GM12864 (cell line): ENCODE results near the gene RPS6KA3.

Experiments
- DNase-seq: peaks from one replicate; pipeline ENCODE4 v3.0.0-alpha.2; 2011; ENCODE audit warnings: low read depth
- H3K4me3 ChIP-seq: 2 replicates; pipeline ENCODE4 v1.5.1; 2011; ENCODE audit warnings: mild to moderate bottlenecking, low read depth, low read length, control low read depth
- TF ChIP-seq, protein P1 (sequence below): IDR thresholded peaks from 2 replicates; pipeline ENCODE4 v1.5.1; 2011; ENCODE audit warnings: low read depth, mild to moderate bottlenecking, moderate library complexity, low read length, control low read depth, inconsistent platforms; ENCODE audit errors: missing control alignments

Gene RPS6KA3

DNA sequence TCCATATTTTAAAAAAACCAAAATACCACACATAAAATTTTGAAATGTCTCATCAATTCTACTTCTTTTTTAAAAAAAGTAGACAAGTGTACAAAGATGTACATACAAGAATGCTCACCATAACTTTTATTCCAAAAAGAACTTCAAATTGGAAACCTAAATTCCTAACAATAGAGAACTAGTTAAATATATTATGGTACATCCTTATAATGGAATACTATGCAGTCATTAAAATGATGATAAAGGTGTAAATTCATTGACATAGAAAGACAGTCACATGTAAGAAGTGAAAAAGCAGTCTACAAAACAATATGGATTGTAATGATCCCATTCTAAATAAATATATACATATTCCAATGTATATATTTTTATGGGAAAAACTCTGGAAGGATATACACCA is 31.0 kb downstream of the RPS6KA3 start:
- H3K4me3 ChIP-seq, result no peak overlapping the region
- TF ChIP-seq, protein P1, sequence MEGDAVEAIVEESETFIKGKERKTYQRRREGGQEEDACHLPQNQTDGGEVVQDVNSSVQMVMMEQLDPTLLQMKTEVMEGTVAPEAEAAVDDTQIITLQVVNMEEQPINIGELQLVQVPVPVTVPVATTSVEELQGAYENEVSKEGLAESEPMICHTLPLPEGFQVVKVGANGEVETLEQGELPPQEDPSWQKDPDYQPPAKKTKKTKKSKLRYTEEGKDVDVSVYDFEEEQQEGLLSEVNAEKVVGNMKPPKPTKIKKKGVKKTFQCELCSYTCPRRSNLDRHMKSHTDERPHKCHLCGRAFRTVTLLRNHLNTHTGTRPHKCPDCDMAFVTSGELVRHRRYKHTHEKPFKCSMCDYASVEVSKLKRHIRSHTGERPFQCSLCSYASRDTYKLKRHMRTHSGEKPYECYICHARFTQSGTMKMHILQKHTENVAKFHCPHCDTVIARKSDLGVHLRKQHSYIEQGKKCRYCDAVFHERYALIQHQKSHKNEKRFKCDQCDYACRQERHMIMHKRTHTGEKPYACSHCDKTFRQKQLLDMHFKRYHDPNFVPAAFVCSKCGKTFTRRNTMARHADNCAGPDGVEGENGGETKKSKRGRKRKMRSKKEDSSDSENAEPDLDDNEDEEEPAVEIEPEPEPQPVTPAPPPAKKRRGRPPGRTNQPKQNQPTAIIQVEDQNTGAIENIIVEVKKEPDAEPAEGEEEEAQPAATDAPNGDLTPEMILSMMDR, result no peak
- no peak for DNase-seq

DNA sequence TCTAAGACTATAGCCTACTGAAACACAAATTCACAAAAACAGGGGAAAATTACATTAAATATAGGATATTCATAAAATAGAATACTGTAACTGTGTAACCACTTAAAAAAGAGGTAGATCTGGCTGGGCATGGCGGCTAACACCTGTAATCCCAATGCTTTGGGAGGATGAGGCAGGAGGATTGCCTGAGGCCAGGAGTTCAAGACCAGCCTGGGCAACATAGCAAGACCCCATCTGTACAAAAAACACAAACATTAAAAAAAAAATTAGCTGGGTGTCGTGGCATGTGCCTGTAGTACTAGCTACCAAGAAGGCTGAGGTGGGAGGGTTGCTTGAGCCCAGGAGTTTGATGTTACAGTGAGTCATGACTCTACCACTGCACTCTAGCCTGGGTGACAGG is 33.4 kb downstream of the RPS6KA3 start:
- H3K4me3 ChIP-seq, result no peak overlapping the region
- TF ChIP-seq, protein P1, result no peak
- no peak for DNase-seq

DNA sequence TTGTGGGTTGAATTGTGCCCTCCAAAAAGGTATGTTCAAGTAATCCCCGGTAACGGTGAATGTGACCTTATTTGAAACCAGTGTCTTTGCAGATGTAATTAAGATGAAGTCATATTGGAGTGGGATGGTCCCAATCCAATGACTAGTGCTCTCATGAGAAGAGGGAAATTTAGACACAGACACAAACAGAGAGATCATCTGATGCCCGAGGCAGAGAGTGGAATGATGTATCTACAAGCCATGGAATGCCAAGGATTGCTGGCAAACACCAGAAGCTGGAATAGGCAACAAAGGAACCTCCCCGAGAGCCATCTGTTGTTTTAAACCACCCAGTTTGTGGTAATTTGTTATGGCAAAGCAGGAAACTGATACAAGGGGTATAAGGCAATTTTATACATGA is 35.1 kb downstream of the RPS6KA3 start:
- TF ChIP-seq, protein P1, result no peak
- no peak for DNase-seq
- H3K4me3 ChIP-seq, result no peak overlapping the region

DNA sequence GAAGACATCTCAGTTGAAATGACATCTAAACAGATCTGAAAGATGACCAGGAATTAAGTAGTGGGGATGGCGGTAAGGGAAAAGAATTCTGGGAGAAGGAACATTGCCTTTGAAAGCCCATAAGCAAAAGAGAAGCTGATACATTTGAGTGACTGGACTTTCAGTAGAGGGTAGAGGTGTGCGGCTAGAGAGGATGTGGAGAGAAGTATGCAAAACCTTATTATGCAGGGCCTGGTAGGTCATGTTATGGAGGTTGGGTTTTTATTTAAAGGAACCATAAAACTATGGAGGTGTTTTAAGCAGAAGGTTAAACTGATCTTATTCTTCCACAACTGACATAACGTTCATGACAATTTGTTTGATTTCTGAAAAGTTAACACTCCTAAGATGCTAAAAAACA is 36.3 kb downstream of the RPS6KA3 start:
- TF ChIP-seq, protein P1, result no peak

DNA sequence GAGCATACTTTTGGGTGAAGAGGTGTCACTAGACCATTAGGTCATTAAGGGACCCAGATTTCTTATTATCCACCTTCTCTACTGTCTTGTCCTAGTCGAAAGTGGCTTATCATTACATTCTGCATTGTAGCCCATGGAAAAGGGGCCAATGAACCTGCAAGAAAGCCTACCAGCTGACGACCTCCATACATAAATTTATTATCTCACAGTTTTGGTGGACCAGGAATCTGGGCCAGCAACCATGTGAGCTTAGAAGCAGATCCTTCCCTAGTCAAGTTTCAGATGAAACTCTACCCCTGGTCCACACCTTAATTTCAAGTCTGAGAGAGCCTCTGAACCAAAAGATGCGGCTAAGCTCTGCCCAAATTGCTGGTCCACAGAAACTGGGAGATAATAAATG is 37.6 kb downstream of the RPS6KA3 start:
- TF ChIP-seq, protein P1, result no peak
- no peak overlapping the region for H3K4me3 ChIP-seq
- DNase-seq, result no peak

More for the DNA sequence above, 36.3 kb downstream of the RPS6KA3 start:
- no peak for DNase-seq
- H3K4me3 ChIP-seq, result no peak overlapping the region

DNA sequence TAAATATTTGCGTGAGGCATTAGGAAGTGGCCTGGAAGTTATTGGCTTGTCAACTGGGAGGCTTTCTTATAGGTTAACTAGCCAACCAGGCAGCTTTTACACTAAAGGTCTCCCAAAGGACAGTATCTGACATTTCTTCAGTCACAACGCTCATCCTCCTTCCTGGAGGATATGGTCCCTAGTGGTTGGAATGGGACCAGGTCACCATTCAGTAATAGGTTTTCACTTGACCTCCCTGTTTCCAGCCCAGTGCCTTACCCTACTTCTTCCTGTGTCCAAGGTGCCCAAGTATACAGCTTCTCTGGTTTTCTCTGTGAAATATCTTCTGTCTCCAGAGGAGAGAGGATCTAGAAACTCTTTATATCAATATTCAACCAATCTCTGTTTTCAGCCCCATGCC is 38.5 kb downstream of the RPS6KA3 start:
- H3K4me3 ChIP-seq, result no peak overlapping the region
- TF ChIP-seq, protein P1, result no peak
- no peak for DNase-seq

DNA sequence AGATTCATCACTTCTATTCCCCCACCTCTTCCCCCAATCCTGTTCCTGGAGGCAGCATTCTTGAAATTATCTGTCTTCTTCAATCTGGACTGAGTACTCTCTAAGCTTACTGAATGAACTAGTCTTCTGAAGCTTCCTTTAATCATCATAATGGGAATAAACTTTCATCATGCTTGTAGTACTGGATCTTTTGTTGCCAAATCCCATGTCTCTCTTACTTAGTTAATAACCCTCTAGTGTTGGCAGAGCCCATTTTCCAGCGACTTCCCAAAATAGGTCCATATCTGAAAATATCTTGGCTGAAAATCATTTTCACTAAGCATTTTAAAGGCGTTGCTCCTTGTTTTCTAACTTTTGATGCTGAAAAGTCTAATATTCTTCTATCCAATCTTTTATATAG is 39.6 kb downstream of the RPS6KA3 start:
- no peak for DNase-seq
- TF ChIP-seq, protein P1, result no peak
- no peak overlapping the region for H3K4me3 ChIP-seq
